ENCODE results near the gene TMEM204.

Gene TMEM204

DNA sequence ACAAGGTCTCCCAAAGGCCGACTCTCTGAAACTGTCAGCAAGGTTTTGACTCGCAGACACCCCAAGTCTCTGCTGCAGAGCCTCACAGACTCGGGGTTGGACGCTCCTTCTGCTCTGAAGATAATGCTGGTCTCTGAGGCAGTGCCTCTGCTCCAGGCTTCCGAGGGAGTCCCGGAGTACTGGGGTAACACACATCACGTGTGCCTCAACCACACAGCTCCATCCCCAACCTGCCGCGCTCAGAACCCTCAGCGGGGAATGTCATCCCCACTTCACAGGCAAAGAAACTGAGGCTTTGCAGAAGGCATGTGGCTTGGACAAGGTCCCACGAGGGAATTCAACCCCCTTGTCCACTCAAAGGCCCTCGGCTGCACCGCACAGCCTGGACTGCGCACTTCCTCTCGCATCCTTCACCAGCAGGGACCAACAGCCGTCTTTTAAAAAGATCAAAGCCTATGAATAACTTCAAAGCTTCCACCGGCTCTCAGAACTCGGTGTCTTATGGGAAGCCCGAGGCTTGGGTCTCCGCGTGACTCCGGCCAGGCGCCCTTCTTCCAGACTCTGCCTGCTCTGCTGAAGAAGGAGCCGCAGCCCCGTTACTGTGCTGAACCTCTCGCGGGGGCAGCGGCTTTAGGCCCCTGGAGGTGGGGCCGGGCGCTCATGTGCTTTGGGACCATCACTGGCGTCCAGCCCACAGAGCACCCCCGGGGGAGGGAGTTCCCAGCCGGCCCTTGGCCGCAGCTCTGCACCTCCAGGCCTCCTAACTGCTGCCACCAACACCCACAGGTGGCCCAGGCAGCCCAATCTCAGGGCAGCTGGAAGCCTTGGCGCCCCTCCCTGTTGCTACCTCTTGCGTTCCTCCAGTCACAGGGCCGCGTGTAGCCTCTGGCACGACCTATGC is 2.2 kb downstream of the TMEM204 start:
- H3K36me3 Mint-ChIP-seq, result peaks cover 0 to 16% of the 10 kb centered on the region in 2 donors
- no peak for DNase-seq

DNA sequence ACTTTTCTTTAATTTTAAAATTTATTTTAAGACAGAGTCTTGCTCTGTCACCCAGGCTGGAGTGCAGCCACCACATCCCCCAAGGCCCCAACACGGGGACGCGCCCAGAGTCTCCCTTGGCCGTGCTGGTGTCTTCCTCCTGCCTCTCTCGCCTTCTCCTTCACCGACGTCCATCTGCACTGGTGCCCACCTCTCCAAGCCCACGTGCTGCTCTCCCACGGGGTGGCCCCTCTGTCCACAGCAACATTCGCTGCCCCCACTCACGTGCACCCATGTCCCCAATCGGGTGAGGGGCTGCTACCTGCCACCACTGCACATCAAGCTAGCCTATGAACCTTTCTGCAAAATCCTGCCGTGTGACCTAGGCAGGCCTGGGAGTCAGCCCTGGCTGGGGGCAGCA is 3.1 kb downstream of the TMEM204 start:
- peaks cover 0 to 32% of the 10 kb centered on the region in 2 donors for H3K27me3 Mint-ChIP-seq
- no peak for ATAC-seq (replicated peaks)
- H3K27ac Mint-ChIP-seq, result no peak overlapping the region
- no peaks in the 10 kb centered on the region for H3K9me3 Mint-ChIP-seq
- DNase-seq, result no peak
- H3K36me3 Mint-ChIP-seq, result peaks cover 0 to 16% of the 10 kb centered on the region in 2 donors
- H3K4me1 Mint-ChIP-seq, result peaks cover 38 to 43% of the 10 kb centered on the region in 2 donors
- no peak overlapping the region for H3K4me3 Mint-ChIP-seq

More for the DNA sequence above, 2.2 kb downstream of the TMEM204 start:
- peak overlapping the region; percentile 75 for H3K27ac Mint-ChIP-seq
- ATAC-seq (replicated peaks), result no peak
- peaks cover 38 to 43% of the 10 kb centered on the region in 2 donors for H3K4me1 Mint-ChIP-seq
- no peaks in the 10 kb centered on the region for H3K9me3 Mint-ChIP-seq
- peak overlapping the region in 1 of 2 donors; percentile 78 for H3K4me3 Mint-ChIP-seq
- H3K27me3 Mint-ChIP-seq, result peaks cover 0 to 32% of the 10 kb centered on the region in 2 donors

DNA sequence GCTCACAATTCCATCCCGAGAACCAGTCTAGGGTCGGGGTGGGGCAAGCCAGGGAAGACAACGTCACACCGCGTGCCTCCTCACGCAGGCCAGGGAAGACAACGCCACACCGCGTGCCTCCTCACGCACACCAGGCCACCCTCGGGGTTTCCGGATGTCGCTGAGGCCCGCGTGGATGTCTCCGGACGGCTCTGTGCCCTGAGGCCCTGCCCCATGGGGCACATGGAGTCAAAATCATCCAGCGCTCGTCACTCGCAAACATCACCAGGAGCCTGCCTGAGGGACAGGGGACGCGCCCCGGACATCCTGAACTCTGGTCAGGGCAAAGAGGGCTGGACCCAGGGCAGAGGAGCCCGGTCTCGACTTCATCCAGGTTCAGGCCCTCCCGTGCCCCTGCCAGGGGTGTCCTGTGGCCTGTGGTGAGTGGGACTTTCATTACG is 3.7 kb downstream of the TMEM204 start:
- no peaks in the 10 kb centered on the region for H3K9me3 Mint-ChIP-seq
- H3K36me3 Mint-ChIP-seq, result peaks cover 0 to 16% of the 10 kb centered on the region in 2 donors
- no peak for DNase-seq
- H3K4me3 Mint-ChIP-seq, result no peak overlapping the region
- peaks cover 0 to 32% of the 10 kb centered on the region in 2 donors for H3K27me3 Mint-ChIP-seq
- ATAC-seq (replicated peaks), result no peak
- H3K27ac Mint-ChIP-seq, result no peak overlapping the region
- peaks cover 42 to 43% of the 10 kb centered on the region in 2 donors for H3K4me1 Mint-ChIP-seq

DNA sequence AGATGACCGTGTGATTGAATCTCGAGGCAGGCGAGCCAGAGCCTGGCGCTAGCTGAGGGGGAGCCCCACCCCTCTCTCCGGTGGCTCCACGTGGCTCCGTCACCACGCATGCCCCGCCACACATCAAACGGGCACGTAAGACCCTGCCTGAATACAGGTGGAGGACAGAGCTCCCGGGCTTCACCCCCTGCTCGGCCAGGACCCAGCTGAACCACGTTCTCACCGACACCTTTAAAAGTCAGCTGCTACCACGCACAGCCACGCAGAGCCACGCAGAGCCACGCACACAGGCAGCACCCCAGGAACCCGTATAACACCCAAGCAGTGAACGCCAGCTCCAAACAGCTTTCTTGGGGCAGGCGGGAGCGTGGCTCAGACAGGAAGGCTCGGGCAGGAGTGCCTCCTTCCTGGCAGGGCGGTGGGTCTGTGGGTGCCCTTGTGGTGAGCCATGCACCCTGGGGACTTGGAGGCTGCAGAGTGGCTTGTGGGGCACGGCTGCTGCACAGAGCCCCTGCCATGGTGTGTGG is 4.4 kb downstream of the TMEM204 start:
- DNase-seq, result no peak
- Mint-ChIP-seq H3K4me3 (no peak overlapping the region), H3K9me3 (no peaks in the 10 kb centered on the region), H3K4me1 (peaks cover 42 to 46% of the 10 kb centered on the region in 2 donors), H3K27ac (peak overlapping the region; percentile 47), H3K27me3 (peaks cover 0 to 32% of the 10 kb centered on the region in 2 donors), H3K36me3 (peaks cover 0 to 16% of the 10 kb centered on the region in 2 donors)
- peak in 1 of 2 donors; percentile 19 for ATAC-seq (replicated peaks)

DNA sequence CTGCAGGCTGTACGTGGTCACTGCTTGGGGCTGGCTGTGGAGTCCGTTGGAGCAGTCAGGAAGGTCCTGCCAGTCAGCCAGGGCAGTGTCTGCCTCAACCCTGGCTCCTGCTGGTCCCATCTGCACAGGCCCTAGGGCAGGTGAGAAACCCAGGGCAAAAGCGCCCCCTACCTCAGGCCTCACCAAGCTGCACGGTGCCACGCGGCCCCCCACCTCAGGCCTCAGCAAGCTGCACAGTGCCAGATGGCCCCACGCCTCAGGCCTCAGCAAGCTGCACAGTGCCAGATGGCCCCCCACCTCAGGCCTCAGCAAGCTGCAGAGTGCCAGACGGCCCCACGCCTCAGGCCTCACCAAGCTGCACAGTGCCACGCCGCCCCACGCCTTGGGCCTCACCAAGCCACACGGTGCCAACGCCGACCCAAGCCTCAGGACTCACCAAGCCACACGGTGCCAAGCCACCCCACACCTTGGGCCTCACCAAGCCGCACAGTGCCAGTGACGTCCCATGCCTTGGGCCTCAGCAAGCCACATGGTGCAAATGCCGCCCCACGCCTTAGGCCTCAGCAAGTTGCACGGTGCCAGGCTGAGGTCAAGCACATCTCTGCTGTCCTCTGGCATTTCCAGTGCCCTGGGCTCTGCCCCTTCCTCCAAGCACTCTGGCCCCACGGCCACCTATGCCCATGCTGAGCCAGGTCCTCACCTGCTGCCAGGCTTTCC is 5.5 kb downstream of the TMEM204 start:
- ATAC-seq (replicated peaks) (peak; percentile 22 to 43), DNase-seq (no peak)
- Mint-ChIP-seq H3K9me3 (no peaks in the 10 kb centered on the region), H3K27ac (no peak overlapping the region), H3K4me3 (no peak overlapping the region), H3K27me3 (peaks cover 0 to 25% of the 10 kb centered on the region in 2 donors), H3K4me1 (peaks cover 38 to 46% of the 10 kb centered on the region in 2 donors), H3K36me3 (peaks cover 0 to 19% of the 10 kb centered on the region in 2 donors)

DNA sequence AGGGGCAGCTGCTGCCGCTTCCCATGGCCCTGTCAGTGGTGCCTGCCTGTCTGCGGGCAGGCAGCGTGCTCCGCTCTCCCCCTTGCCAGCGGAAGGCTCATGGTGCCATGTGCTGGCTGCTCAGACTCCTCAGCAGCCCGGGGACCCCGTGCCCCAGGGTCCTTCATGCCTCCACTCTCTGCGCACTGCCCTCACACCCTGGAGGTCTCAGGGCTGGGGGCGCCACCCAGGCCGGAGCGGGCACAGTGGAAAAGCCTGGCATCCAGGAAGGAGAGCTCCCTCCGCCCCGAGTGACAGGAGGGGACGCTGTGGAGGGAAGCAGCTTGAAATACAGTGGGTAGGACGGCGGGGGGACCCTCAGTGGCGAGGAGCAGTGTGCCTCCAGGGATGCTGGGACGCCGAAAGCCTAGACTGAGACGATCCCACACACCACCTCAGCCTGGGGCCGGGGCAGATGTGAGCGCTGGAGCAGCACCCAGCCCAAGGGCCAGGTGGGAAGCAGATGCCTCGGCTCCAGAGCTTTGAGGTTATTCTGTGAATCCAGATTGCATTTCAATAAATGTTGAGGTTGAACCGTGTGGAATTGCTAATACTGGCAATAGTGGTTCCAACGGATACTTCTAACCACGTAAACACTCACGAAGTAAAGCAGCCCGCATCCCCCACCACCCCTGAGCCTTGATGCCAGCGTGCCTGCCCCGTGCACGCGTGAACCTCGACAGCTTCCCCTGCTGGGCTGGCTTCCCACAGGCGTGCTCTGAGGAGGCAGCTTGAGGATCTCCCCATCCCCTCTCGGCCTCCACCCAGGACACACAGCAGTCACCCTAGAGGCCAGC is 6.5 kb downstream of the TMEM204 start:
- peaks cover 35 to 39% of the 10 kb centered on the region in 2 donors for H3K4me1 Mint-ChIP-seq
- DNase-seq, result no peak
- H3K27me3 Mint-ChIP-seq, result peaks cover 0 to 18% of the 10 kb centered on the region in 2 donors
- H3K36me3 Mint-ChIP-seq, result peaks cover 0 to 19% of the 10 kb centered on the region in 2 donors
- no peak overlapping the region for H3K27ac Mint-ChIP-seq
- H3K9me3 Mint-ChIP-seq, result no peaks in the 10 kb centered on the region
- no peak overlapping the region for H3K4me3 Mint-ChIP-seq
- no peak for ATAC-seq (replicated peaks)

DNA sequence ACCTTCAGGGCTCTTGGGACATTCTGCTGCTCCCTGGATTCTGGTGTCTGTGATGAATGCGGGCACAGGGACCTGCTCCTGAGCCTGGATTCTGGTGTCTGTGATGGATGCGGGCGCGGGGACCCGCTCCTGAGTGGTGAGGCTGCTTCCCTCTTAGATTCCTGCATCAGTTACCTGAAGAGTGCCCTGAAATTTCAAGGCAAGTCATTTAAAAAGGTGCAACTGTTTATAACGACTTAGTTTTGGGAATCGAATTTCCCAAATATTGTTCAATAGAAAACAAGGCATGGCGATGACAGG is 7.0 kb downstream of the TMEM204 start:
- H3K4me1 Mint-ChIP-seq, result peaks cover 33 to 38% of the 10 kb centered on the region in 2 donors
- no peaks in the 10 kb centered on the region for H3K9me3 Mint-ChIP-seq
- peaks cover 0 to 19% of the 10 kb centered on the region in 2 donors for H3K36me3 Mint-ChIP-seq
- ATAC-seq (replicated peaks), result no peak
- H3K27me3 Mint-ChIP-seq, result peaks cover 0 to 12% of the 10 kb centered on the region in 2 donors
- H3K4me3 Mint-ChIP-seq, result no peak overlapping the region
- H3K27ac Mint-ChIP-seq, result no peak overlapping the region
- DNase-seq, result no peak

DNA sequence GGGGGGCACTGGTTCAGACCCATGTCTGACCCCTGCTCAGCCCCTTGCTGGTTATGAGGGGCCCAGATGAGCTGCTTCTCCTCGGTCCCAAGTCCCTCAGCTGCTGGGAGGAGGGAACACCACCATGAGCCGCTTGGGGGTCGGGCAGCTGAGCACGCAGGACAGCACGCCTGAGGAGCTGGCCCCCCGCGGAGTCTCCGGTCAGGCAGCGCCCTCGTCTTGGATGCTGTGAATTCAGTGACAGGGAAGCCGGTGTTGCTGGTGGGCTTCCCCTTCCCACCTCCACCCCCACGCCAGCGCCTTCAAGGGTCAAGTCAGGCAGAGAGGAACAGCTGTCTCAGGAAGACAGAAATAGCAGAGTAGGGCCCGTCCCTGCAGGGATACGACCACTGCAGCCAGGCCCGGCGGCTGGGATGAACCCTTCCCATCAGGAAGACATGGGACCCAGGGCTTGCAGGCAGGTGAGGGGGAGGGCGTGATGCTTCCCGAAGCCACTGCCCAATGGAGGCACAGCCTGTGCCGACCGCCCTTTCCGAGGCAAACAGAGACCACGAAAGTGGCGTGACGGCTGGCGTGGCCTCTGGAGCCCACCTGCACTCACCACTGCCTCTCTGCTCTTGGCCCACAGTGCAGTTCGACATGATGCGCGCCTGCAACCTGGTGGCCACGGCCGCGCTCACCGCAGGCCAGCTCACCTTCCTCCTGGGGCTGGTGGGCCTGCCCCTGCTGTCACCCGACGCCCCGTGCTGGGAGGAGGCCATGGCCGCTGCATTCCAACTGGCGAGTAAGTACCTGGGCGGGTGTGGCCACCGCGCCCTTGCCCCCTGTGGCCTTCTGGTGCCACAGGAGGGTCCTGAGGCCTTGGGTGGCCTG is 8.1 kb downstream of the TMEM204 start:
- Mint-ChIP-seq H3K27ac (no peak overlapping the region), H3K9me3 (no peaks in the 10 kb centered on the region), H3K4me3 (no peak overlapping the region), H3K4me1 (peaks cover 38 to 44% of the 10 kb centered on the region in 2 donors), H3K27me3 (peaks cover 0 to 9% of the 10 kb centered on the region in 2 donors), H3K36me3 (peaks cover 0 to 19% of the 10 kb centered on the region in 2 donors)
- no peak for ATAC-seq (replicated peaks)
- no peak for DNase-seq

DNA sequence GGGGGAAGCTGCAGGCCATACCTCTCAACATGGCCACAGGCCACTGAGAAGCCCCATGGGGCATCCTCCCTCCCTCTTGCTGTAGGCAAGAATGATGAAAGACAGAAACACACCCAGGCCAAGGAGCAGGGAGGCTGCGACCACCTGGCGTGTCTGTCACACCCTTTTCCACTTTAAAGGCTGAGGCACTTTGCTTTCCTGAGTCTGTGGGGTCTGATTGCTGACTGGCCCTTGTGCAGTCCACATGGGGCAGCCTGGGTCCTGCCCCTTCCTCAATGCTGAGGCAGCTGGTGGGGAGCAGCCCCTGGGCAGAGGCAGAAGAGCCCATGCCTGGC is 8.7 kb downstream of the TMEM204 start:
- peaks cover 33 to 44% of the 10 kb centered on the region in 2 donors for H3K4me1 Mint-ChIP-seq
- H3K4me3 Mint-ChIP-seq, result no peak overlapping the region
- no peak overlapping the region for H3K27ac Mint-ChIP-seq

DNA sequence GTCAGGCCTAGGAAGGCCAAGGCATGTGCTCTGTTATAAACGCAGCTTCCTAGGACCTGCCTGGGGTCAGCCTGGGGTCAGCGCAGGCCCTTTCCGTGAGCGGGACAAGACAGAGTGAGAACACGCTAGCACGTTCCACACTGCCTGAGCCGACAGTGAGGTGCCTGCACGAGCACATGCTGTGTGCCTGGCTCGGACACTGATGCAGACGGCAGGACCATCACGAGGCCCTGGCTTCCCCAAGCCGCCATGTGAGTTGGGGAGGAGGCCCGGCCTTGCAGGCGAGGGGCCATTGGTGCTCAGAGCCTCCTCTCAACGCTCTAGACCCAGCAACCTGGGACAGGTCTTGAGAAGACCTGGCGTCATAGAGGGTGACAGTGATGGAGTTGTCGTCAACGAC is 9.1 kb downstream of the TMEM204 start:
- ATAC-seq (replicated peaks) (no peak), DNase-seq (no peak)
- H3K9me3 Mint-ChIP-seq, result no peaks in the 10 kb centered on the region
- H3K27ac Mint-ChIP-seq, result peak overlapping the region; percentile 37
- H3K36me3 Mint-ChIP-seq, result peaks cover 0 to 12% of the 10 kb centered on the region in 2 donors
- peaks cover 0 to 3% of the 10 kb centered on the region in 2 donors for H3K27me3 Mint-ChIP-seq
- H3K4me3 Mint-ChIP-seq, result no peak overlapping the region
- peaks cover 33 to 44% of the 10 kb centered on the region in 2 donors for H3K4me1 Mint-ChIP-seq

More for the DNA sequence above, 8.7 kb downstream of the TMEM204 start:
- Mint-ChIP-seq H3K27me3 (peaks cover 0 to 5% of the 10 kb centered on the region in 2 donors), H3K36me3 (peaks cover 0 to 14% of the 10 kb centered on the region in 2 donors), H3K9me3 (no peaks in the 10 kb centered on the region)
- no peak for DNase-seq
- ATAC-seq (replicated peaks), result no peak

DNA sequence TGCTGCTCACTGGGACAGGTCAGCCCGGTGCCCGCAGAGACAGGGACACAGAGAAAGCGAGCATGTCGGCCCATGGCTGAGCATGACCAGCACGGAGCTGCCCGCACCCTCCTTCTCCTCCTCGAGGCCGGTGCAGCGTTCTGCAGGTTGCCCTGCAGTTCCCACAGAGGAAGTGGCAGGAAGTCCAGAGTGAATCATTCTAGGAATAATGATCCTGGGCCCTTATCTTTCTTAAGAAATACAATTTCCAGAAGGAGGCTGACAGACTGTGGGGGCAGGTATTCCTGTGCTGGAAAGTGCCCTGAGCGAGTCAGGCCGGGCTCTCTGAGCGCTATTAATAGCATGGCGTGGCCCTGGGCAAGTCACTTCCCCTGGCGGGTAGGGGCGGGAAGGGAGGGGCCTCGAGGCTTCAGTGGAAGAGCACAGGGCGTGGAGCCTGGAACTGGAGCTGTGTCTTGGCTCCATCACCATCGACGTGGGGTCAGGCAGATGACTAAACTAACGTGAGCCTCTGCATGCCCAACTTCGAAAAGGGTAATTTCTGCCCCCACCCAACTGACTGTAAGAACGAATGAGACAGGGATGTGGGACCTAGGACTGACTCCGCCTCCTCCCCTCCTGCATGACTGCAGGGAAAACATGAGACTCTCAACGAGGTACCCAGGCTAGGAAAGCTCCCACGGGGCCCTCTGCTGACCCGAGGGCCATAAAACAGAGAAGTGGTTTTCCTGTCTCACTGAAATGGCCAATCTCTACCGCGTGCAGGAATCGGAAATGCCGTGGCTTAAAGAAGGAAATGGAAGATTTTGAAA is 9.8 kb downstream of the TMEM204 start:
- peaks cover 26 to 39% of the 10 kb centered on the region in 2 donors for H3K4me1 Mint-ChIP-seq
- H3K27ac Mint-ChIP-seq, result peak overlapping the region; percentile 95
- DNase-seq (peak; percentile 55), ATAC-seq (replicated peaks) (peak; percentile 79 to 86)
- peak overlapping the region; percentile 66 to 76 for H3K4me3 Mint-ChIP-seq
- no peaks in the 10 kb centered on the region for H3K27me3 Mint-ChIP-seq
- no peaks in the 10 kb centered on the region for H3K9me3 Mint-ChIP-seq
- H3K36me3 Mint-ChIP-seq, result peaks cover 0 to 6% of the 10 kb centered on the region in 2 donors

Data from stimulated activated naive B cell treated with anti-CD40 and anti-IgM and Interleukin-4, amounts not matched to agents 10 μg/mL and 1 μg/mL and 100 μg/mL, for 72 hours (primary cell).